NCI-H1436 treated with DMSO at 0.1 percent for 48 hours (cell line): ENCODE data around the gene FFAR3.

ENCODE experiments used
- DNase-seq: peaks from one replicate; lab custom pipeline; 2025; lab: John Stamatoyannopoulos, UW

The FFAR3 gene

GRCh38 chr19:35357867-35358573 lies at the start of gene FFAR3:
FFAR3 (plus strand) TSS chr19:35358460; CDS start chr19:35358891, 431 bp downstream.
- no peak for DNase-seq

- no peak for DNase-seq
These were observed 49.4 kb upstream of the FFAR3 start for GRCh38 chr19:35308910-35309309.

- no peak for DNase-seq
These were observed 48.6 kb upstream of the FFAR3 start for GRCh38 chr19:35309481-35310279.

DNA sequence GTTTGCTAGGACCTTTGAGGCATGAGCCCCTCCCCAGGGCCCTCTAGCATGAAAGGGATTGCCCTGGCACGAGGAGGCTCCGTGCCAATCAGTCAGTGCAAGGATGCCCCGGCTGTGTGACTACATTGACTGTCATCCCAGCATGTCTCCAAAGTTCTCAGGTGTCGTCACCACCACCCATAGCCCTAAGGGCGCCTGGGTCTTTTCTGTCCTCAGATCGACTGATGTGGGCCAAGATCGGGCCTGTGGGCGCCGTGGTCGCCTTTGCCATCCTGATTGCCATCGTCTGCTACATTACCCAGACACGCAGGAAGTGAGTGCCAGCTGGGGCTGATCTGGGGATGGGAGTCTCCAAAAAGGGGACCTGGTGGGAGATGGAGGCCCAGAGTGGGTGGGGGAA lies 47.9 kb upstream of the FFAR3 start:
- no peak for DNase-seq

DNA sequence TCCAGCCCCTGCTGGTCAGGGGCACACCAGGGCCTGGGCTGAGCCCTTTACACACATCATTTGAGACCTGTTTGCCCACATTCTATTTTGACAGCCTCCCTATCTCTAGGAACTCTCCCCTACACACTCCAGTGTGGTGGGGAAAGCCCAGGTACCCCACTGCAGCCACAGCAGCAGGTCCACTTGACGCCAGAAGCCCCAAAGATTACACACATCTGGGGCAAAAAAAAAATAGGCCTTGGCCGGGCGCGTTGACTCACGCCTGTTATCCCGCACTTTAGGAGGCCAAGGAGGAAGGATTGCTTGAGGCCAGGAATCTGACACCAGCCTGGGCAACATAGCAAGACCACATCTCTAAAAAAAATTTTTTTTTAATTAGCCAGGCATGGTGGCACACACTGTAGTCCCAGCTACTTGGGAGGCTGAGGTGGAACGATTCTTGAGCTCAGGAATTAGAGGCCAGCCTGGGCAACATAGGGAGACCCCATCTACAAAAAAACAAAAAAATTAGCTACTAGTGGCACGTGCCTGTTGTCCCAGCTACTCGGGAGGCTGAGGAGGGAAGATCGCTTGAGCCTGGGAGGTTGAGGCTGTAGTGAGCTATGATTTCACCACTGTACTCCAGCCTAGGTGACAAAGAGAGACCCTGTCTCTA lies 47.3 kb upstream of the FFAR3 start:
- DNase-seq, result no peak

DNA sequence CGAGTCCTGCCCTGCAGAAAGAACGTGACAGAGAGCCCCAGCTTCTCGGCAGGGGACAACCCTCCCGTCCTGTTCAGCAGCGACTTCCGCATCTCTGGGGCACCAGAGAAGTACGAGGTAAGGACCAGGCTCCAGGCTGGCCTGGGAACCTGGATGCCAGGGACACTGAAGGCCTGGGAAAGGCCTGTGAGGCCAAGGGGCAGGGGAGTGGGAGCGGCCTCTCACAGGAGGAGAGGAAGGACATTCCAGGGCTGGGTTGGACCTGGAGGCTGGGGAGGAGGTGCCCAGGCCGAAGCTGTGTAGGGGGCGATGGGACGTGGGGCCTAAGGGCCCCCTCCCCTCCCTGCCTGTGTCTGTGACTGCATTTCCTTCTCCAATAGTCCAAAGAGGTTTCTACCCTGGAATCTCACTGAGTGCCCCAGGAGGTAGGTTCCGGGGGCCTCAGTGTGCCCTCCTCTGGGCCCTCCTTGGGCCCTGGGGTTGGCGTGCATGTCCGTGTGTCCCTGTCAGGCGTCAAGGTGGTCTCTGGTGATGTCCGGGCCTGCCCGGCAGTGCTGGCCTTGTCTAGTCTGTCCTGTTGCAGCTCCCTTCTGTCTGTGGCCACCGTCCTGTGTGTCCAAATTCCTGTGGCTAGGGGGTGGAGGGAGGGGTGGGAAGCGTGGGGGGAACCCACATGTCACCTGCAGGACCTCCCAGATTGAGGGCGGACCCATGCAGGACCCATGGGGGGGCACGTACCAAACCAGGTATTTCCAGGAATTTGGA lies 46.2 kb upstream of the FFAR3 start:
- no peak for DNase-seq

GRCh38 chr19:35313587-35313986 lies 44.7 kb upstream of the FFAR3 start:
- no peak for DNase-seq

- DNase-seq, result no peak
These were observed 44.2 kb upstream of the FFAR3 start for GRCh38 chr19:35314031-35314430.

GRCh38 chr19:35314858-35315470 lies 43.3 kb upstream of the FFAR3 start:
- DNase-seq, result no peak

- DNase-seq, result no peak
These were observed 42.4 kb upstream of the FFAR3 start for GRCh38 chr19:35315883-35316282.

GRCh38 chr19:35316560-35316959 lies 41.7 kb upstream of the FFAR3 start:
- DNase-seq, result no peak

GRCh38 chr19:35317464-35318043 lies 40.7 kb upstream of the FFAR3 start:
- DNase-seq, result no peak

DNA sequence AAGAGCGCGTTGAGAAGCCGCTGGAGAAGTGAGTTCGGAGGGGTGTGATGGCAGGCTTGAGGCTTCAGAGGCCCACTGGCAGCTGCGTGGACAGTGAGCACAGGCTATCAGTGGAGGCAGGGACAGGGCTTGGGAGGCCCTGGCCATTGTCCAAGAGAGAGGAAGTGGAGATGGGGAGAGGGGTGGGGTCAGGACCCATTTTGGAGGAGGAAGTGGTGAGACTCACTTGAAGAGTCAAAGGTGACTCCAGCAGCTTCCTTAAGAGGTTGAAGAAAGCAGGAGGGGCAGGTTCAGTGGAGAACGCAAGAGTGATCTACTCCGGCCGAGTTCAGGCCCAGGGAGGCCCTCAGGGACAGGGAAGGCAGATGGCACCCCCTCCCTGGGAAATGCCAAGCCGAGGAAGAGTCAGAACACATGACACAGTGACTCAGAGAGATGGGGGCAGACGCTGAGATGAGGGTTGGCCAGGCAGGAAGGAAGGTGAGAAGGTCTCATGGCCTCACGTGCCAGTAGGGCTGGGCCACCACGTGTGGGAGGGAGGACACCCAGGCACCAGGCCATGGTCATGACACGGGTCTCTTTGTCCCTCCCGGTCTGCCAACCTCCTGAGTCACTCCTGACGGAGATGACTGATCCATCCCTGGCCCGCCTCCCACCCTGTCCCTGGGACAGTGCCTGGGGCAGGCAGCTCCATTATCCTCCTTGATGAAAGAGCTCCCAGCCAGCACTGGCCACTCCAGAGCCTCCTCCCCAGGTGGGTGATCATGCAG lies 39.4 kb upstream of the FFAR3 start:
- no peak for DNase-seq

DNA sequence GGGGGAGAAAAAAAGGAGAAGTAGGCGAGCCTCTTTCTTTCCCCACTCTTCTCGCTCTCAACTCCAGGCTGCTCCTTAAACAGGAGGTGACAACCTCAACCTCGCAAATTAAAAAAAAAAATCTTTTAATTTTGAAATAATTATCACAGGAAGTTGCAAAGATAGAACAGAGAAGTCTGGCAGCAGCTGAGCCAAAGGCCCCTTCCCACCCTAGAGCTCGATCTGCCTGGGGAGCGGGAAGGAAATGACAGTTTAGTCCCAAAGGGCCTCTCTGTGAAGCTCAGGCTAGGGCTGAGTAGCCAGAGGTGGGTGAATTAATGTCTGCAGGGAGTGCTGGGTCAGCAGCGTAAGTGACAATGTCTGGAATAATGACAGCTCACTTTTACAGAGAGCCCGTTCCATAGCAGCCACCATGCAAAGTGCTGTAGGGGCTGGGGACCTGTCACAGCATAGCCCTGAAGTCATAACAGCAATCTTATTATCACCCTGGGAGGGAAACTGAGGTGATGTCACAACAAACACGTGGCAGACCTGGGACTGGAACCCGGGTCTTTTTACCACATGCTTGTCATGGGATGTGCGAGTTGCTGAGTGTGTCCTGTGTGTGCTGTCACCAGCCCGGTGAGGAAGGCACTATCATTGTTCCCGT lies 38.1 kb upstream of the FFAR3 start:
- no peak for DNase-seq

DNA sequence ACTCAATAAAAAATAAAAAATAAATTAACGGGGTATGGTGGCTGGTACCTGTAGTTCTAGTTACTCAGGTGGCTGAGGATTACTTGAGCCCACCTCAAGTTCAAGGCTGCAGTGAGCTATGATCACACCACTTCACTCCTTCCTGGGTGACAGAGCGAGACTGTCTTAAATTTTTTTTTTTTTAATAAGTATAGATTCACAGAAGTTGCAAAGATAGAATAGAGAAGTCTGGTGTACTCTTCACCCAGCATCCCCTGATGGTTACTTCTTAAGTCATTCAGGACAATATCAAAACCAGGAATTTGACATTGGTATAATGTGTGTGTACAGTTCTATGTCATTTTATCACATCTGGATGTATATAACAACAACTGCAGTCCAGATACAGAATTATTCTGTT lies 37.0 kb upstream of the FFAR3 start:
- DNase-seq, result no peak

DNA sequence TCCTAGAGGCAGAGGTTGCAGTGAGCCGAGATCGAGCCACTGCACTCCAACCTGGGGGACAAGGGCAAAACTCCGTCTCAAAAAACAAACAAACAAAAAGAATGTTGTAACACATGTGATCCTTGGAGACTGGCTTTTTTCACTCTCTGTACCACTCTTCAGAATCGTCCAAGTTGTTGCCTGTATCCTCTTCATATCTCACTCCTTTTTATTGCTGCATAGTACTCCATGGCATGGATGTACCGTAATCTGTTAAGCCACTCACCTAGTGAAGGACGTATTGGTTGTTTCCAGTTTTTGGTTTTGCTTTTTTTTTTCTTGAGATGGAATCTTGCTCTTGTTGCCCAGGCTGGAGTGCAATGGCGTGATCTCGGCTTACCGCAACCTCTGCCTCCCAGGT lies 36.2 kb upstream of the FFAR3 start:
- DNase-seq, result no peak

DNA sequence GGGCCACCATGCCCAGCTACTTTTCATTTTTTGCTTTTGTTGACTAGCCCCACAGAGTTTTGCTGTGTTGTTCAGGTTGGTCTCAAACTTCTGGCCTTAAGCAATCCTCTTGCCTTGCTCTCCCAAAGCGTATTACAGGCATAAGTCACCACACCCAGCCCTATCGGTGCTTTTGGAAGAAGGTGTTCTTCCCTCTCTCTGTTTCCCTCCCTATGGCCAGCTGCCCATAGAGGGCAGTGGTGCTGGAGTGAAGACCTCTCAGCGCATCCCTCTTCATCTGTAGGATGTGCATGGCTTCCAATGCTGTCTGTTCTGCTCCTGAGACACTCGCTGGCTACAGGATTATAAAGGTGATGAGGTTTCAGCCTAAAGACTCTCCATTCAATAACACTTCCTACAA lies 30.6 kb upstream of the FFAR3 start:
- no peak for DNase-seq

DNA sequence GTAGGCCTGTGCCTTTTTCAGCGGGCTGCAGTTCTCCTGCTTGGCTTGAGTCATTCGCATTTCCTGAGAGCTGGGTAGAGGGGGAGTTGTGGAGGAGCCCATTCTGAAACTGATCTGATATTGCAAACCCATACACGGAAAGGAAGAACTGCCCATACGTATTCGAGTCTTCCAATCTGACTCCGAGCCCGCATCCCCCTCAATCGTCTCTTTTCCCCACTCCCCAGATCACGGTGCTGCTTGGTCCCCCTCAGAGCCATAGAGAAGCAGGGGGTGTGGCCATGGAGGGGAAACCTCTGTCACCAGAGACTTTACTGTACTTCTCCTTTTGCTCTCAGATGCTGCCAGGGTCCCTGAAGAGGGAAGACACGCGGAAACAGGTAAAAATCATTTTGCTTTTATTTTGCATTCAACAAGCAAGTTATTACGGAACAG lies 29.4 kb upstream of the FFAR3 start, which contains the start of gene CD22:
CD22 (plus strand) TSS at position 337 of the 435 bp plus-strand sequence. CDS start 2,854 bp downstream, outside the sequence.
- DNase-seq, result no peak

DNA sequence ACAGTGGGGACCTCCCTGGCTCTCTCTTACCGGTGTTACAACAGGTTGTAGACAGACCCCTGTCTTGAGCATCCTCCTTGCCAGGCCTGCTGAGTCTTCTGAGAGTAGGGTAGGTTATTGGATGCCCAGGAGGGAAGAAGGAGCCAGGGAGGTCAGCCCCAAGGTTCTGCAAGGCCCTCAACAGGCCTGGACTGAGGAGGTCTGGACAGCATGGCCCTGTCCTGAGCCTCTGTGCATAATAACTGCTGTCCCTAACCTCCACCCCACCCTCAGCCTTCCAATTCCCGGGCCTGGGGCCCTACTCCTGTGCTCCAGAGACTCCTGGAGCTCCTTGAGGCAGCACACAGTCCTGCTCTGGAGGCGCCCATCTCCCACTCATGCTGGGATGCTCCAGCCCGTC lies 28.9 kb upstream of the FFAR3 start:
- DNase-seq, result no peak

- no peak for DNase-seq
These were observed 27.8 kb upstream of the FFAR3 start for GRCh38 chr19:35330475-35330874.
